Activated CD4-positive, CD25-positive, alpha-beta regulatory T cell treated with anti-CD3 and anti-CD28 coated beads, Interleukin-2, amount 50 U/mL, for 16 hours (primary cell): ENCODE data around the gene FAM3D.

Experiments
- DNase-seq: peaks from one replicate; pipeline ENCODE4 v3.0.0-alpha.2; 2020; ENCODE audit warnings: low read depth, low spot score

Gene FAM3D

DNA sequence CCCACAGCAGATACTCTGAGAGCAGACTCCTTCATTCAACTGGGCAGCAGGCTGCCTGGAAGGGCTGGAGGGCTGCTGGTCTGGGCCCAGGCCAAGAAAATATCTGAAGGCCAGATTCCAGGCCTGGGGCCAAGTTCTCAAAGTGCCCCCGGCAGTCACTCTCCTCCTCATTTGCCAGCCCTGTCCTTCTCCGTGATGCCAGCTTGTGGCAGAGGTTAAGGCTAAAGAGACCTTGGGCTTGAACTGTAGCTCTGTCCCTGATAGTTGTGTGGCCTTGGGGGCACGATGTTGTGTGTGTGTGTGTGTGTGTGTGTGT, 39.0 kb downstream of the FAM3D start:
- no peak for DNase-seq

DNA sequence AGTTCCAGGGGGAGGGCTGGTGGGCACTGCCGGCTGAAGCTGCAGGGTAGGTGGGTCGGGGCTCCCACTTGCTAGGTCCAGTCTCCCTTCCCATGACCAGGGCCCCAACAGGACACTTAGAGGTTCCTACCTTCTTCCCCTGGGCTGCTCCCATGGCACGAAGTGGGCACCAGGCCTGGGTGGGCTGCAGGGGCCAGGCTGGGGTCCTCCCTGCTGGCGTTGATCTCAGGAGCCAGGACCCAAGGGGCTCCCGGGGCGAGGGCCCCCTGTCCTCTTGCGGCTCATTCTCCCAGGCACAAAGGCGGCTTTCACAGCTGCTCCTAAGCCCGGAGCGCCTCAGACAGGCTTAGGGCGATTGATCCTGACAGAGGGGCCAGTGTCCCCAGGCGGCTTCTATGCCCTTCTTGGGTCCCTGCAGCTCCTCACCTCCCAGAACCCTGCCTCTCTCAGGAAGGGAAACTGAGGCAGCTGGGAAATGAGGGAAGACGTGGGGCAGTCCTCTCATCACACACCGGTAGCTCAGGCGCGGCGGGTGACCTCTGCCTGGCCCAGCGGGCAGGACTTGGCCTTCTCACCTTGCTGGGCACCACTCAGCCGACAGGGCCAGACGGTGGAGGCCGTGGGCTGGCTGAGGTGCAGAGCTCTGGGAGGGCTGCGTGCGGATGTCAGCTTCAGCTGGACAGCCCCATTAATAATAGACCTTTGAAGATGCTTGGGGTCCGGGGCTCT, 39.6 kb downstream of the FAM3D start:
- DNase-seq = no peak

GRCh38 chr3:58625196-58625824, 41.3 kb downstream of the FAM3D start:
- no peak for DNase-seq

- DNase-seq = no peak
These were observed 42.0 kb downstream of the FAM3D start for GRCh38 chr3:58624550-58624949.

- DNase-seq = no peak
These were observed 42.6 kb downstream of the FAM3D start for GRCh38 chr3:58623961-58624360.

GRCh38 chr3:58623478-58623877, 43.1 kb downstream of the FAM3D start:
- no peak for DNase-seq

DNA sequence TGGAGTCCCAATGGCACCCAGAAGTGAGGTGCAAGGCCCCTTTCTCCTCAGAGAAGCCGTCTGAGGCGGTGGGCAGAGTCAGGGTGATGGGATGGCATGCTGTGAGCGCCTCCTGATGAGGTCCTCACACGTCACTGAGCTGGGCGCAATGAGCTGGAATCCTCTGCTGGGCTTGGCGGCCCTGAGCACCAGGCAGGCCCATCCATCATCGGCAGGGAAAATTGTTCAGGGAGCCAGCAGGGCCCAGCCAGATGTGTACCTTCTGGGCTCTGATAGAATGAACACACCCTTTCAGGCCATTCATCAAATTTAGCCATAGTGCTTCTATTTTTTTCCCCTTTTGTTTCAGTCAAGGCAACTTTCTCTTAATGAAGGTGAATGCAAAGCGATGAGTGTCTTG, 43.7 kb downstream of the FAM3D start:
- no peak for DNase-seq

DNA sequence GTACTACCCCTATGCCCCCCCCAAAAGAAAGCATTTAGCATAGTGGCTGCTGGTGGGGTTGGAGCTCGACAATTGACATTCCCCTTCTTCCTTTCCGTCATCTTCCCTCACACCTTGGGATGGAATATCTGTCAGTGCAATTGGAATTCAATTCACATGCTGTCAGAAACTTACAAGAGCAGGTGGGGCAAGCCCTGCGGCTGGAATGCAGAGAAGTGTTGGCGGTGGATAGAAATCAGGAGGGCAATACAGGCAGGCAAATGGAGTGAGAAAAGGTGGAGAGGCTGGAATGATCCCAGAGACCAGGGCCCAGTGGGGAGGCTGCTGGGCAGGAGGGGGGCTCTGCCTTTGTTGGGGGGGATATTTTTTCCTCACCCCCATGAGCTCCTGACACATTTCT, 44.1 kb downstream of the FAM3D start:
- DNase-seq = no peak

- DNase-seq = no peak
These were observed 45.3 kb downstream of the FAM3D start for GRCh38 chr3:58621086-58621830.

DNA sequence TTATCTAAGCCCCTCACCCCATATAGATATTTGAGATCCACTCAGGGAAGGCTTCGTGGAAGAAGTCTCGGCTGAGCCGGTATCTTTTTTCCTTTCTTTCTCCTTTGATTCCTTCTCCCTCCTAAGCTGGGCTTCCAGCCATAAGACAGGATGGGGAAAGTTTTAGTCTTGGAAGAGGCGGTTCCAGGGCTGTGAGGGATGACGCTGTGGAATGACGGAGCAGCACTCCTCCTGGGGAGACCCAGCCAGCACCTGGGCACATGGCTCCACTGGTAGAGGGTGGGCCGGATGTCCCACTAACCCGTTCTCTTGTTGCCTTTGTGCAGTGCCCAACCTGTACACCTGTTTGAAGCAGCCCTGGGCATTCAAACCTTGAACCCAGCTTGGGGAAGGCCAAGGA, 46.2 kb downstream of the FAM3D start:
- no peak for DNase-seq

- DNase-seq = no peak
These were observed 49.2 kb downstream of the FAM3D start for GRCh38 chr3:58617338-58617761.

GRCh38 chr3:58613236-58614132, 53.1 kb downstream of the FAM3D start:
- DNase-seq = no peak

DNA sequence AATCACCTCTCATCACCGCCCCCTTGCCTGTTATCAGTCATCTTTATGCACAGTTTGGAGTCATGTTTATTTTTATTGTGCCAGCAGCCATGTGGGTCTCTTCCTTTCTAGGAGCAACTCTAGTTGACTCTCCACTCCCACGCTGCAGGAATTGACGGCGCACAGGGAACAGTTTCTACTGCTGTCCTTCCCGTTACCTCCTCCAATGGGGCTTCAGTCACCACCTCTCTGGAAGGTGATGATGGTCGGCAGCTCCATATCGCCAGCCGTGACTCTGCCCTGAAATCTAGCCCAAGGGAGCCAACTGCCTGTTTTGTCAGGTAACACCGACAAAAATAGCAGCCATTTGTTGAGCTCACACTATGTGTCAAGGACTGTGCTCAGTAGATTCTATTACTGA, 53.7 kb downstream of the FAM3D start:
- DNase-seq = no peak

GRCh38 chr3:58609990-58610389, 56.6 kb downstream of the FAM3D start:
- no peak for DNase-seq

DNA sequence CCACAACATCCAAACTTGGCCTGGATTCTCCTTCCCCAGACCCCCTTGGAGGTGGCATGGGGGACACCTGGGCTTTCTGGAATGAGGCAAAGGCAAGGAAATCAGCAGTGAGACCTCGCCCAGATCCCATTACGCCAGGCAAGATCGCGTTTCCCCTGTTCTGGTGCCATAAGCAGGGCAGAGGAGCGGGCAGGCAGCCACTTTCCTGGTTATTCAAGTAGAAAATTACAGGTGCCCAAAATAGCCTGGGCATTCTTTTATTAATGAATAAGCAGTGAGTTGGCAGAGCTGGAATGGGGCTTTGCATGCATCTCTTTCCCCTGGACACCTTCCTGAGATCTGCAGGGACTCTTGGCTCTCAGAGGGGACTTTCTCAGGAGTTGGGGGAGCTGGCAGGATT, 57.9 kb downstream of the FAM3D start:
- no peak for DNase-seq

DNA sequence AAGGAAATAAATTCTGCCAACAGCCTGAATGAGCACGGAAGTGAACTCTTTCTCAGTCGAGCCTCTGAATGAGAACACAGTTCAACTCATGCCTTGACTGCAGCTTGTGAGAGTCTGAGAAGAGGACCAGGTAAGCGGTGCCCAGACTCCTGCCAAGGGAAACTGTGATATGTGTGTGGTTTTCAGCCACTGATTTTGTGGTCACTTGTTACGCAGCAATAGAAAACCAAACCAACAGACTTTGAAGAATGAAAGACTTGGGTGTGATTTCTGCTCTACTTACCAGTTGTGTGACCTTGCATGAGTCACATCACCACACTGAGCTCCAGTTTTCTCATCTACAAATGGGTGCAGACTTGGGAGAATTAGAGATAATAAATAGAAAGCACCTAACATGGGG, 58.8 kb downstream of the FAM3D start:
- DNase-seq = no peak

GRCh38 chr3:58606693-58607092, 59.9 kb downstream of the FAM3D start:
- DNase-seq = no peak

GRCh38 chr3:58604031-58604430, 62.5 kb downstream of the FAM3D start:
- no peak for DNase-seq

- no peak for DNase-seq
These were observed 63.0 kb downstream of the FAM3D start for GRCh38 chr3:58603606-58604005.

DNA sequence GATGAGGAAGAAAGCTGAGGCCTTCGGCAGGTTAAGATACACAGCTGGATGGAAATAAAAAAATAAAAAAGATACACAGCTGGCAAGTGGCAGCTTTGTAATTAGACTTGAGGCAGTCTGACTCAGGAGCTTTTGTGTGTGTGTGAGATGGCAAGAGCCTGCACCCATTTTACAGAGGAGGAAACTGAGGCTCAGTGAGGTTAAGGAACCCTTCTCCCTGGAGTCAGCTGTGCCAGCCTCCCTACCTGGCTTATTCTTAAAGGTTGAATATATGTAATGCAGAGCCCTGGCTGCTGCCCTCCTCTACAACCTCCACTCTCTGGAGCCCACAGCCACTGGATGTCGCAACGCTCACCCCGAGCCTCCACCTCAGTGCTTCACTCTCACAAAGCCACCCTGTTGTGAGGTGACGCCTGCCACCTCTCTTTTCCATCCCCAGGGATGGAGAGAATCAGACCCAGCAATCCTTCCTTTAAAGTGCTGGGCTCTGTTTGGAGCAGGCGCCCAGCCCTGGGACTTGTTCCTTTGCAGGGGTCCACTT, 68.7 kb downstream of the FAM3D start:
- no peak for DNase-seq

GRCh38 chr3:58596834-58597518, 69.6 kb downstream of the FAM3D start:
- DNase-seq = no peak
